Heart left ventricle (tissue), 16 donors: ENCODE data around the gene DGKE. TPM values are rescaled to one million over a fixed set of nuclear protein-coding genes. Genes with fewer than 3 reads are reported as not detected.
A peak's percentile ranks its signal among the peaks of the same experiment; 100 is the strongest.

Experiments used
- ATAC-seq, 4 donors: fragments of 200-7000 bp; cut with Tn5 transposase; one replicate each; pipeline ENCODE4 v1.9.1; 2020 to 2022; ENCODE audit warnings: moderate library complexity in 4 of 4, mild to moderate bottlenecking in 3 of 4, moderate number of reproducible peaks in 1 of 4
- DNase-seq, 5 donors: peaks; one replicate each; pipeline ENCODE4 v3.0.0-alpha.2; 2020
- H3K27ac ChIP-seq, 12 donors: fragments of 200-600 bp; sonication (generic) in 4 of 12; one replicate each; pipeline versions ENCODE4 v1.5.0 to v1.8.0; 2016 to 2022; ENCODE audit warnings: mild to moderate bottlenecking in 2 of 12
- H3K27me3 ChIP-seq, 9 donors: fragments of 200-600 bp; sonication (generic) in 2 of 9; one replicate each; pipeline versions ENCODE4 v1.5.1 to v1.8.0; 2016 to 2022; ENCODE audit warnings: mild to moderate bottlenecking in 3 of 9
- H3K36me3 ChIP-seq, 9 donors: fragments of 200-600 bp; sonication (generic) in 2 of 9; one replicate each; pipeline versions ENCODE4 v1.5.0 to v1.8.0; 2018 to 2022; ENCODE audit warnings: mild to moderate bottlenecking in 2 of 9
- H3K4me1 ChIP-seq, 12 donors: fragments of 200-600 bp; sonication (generic) in 4 of 12; one replicate each; pipeline versions ENCODE4 v1.5.0 to v1.8.0; 2016 to 2022; ENCODE audit warnings: mild to moderate bottlenecking in 3 of 12
- H3K4me3 ChIP-seq, 12 donors: fragments of 200-600 bp; sonication (generic) in 4 of 12; one replicate each; pipeline versions ENCODE4 v1.5.0 to v1.8.0; 2017 to 2022; ENCODE audit warnings: mild to moderate bottlenecking in 9 of 12, moderate library complexity in 4 of 12
- H3K9me3 ChIP-seq, 12 donors: fragments of 200-600 bp; sonication (generic) in 4 of 12; one replicate each; pipeline versions ENCODE4 v1.5.0 to v1.8.0; 2016 to 2022; ENCODE audit warnings: mild to moderate bottlenecking in 1 of 12
- CTCF ChIP-seq, 12 donors: fragments of 200-600 bp; sonication (generic) in 4 of 12; IDR thresholded peaks; one replicate each; pipeline versions ENCODE4 v1.5.0 to v1.8.0; 2018 to 2022; ENCODE audit warnings: antibody characterized with exemption in 12 of 12, mild to moderate bottlenecking in 5 of 12
- POLR2A ChIP-seq, 2 donors: fragments of 450-650 bp; IDR thresholded peaks; one replicate each; pipeline ENCODE4 v1.6.1; 2017; ENCODE audit warnings: antibody characterized with exemption in 2 of 2, mild to moderate bottlenecking in 2 of 2, moderate library complexity in 2 of 2
- WGBS, 4 donors: extraction: QIAGEN DNeasy Blood & Tissue Kit in 2 of 4; methylation state at CpG; one replicate each; pipeline versions ENCODE4 v1.1.5 to v1.1.7; 2013 to 2018; 5-methylcytosine and 5-hydroxymethylcytosine counted together
- intact Hi-C, 10 donors: fragments of 100-400 bp; cut with DNase I; formaldehyde crosslinking; loops; one replicate each; pipeline versions ENCODE4 v1.11.1 to v1.14.2; 2022
- polyA plus RNA-seq, 2 donors: library from polyadenylated mRNA; stranded (reverse); fragments of 200-250 nt; gene quantifications; one replicate each; pipeline ENCODE4 v1.2.3, GENCODE V29; 2013
- total RNA-seq, 9 donors: library from RNA; depleted of rRNA in 2 of 9; stranded (reverse); fragments of >200 nt in 2 of 9; fragmentation: NEBNext Ultra II Directional in 3 of 9; extraction: Animal tissue kit (Norgen Biotek cat#: 25700) in 3 of 9; gene quantifications; one replicate each; pipeline versions ENCODE4 v1.1.0 to v1.2.4, GENCODE V29; 2016 to 2023
- donor health status: ischemic (EF 13 %, LVEDD 7.1; RV severe dilation, severe dysfunction).
- donor health status: healthy with polysubstance abuse.
- donor health status: DM: no; HTN: yes; CAD: no.
- donor health status: DM: no; HTN: no; CAD: no.
- donor health status: ischemic (EF 25% LVEDD 6.9; RV normal size, moderate dysfunction).
- donor health status: ischemic (EF 25% LVEDD 5.7; RV mildly dilated, moderate dysfunction).
- donor health status: healthy.
- donor health status: DM: yes; HTN: yes; CAD: no.
- donor health status: ischemic (EF 35%, LVEDD 5.7; RV mildly dilated, moderate dysfunction).
- donor health status: nonischemic (EF 11% LVEDD 7.7; RV severe dilation, severe dysfunction).
- donor health status: DM: yes; HTN: yes; CAD: no.
- donor health status: PGD.
- donor health status: ischemic (EF 29% LVEDD 5.4; RV normal size, mild dysfunction).
- donor health status: nonischemic (EF 23%, LVEDD 6.1; RV moderate dilation, normal function).

Gene DGKE
- total and polyA plus RNA-seq, 11 donors: 0.96 to 4.1 (median 2.8) TPM

DNA sequence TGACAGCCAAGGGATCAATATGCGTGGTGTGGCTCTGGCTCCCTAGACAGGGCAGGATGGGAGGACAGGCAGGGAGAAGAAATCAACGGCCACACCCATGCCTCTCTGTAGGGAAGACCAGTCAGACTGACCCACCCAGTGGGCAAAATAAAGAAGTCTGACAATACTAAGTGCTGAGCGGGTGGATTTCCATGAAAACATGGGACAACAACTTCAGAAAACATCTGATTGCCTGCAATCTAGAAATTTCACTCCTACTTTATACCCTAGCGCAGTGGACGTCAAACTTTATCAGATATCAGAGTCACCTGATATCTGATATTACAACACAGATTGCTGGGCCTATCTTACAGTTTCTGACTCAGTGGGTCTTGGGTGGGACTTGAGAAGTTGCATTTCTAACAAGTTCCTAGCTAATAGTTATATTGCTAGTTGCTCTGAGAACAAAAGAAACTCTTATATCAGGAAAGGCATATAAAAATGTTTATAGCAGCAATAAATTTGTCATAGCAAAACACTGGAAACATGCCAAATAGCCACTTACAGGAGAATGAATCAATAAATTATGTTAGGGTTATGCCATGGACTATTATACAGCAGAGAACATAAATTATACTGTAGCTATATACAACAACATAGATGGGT, 38.6 kb upstream of the DGKE start:
- no peaks in the 10 kb centered on the region for H3K4me1 ChIP-seq
- 84 to 97% (median 89%) methylated on average over 5 of the region's 5 CpGs for WGBS, 4 donors
- H3K27me3 ChIP-seq: no peaks in the 10 kb centered on the region
- no peak for DNase-seq
- H3K4me3 ChIP-seq: no peak overlapping the region
- H3K27ac ChIP-seq: no peak overlapping the region
- intact Hi-C loops: no loop called here
- no peaks in the 10 kb centered on the region for H3K36me3 ChIP-seq
- TF ChIP-seq POLR2A (IDR thresholded peaks at IDR 0.05) (no peak), CTCF (IDR thresholded peaks at IDR 0.05) (no peak)
- ATAC-seq: no peak
- no peaks in the 10 kb centered on the region for H3K9me3 ChIP-seq

GRCh38 chr17:56796536-56796935, 37.4 kb upstream of the DGKE start:
- Histone ChIP-seq H3K4me3 (no peak overlapping the region), H3K9me3 (no peaks in the 10 kb centered on the region), H3K4me1 (no peaks in the 10 kb centered on the region), H3K27ac (no peak overlapping the region), H3K27me3 (no peaks in the 10 kb centered on the region), H3K36me3 (no peaks in the 10 kb centered on the region)
- 88 to 93% (median 89%) methylated on average over 8 of the region's 8 CpGs for WGBS, 4 donors
- no peak for ATAC-seq
- no peak for DNase-seq
- TF ChIP-seq CTCF (IDR thresholded peaks at IDR 0.05): no peak
- no peak for TF ChIP-seq POLR2A (IDR thresholded peaks at IDR 0.05)
- intact Hi-C loops: no loop called here

DNA sequence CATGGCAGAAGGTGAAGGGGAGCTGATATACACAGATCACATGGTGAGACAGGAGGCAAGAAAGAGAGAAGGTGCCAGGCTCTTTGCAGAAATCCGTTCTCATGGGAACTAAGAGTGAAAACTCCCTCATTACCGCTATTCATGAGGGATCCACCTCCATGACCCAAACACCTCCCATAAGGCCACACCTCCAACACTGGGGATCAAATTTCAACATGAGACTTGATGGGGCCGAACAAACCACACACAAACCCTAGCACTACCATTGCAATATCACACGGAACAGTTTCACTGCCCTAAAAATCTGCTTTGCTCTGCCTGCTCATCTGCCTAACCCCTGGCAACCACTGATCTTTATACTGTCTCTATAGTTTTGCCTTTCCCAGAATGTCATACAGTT, 35.0 kb upstream of the DGKE start:
- no peaks in the 10 kb centered on the region for H3K4me1 ChIP-seq
- no peak for DNase-seq
- WGBS, 4 donors: 38 to 44% (median 41%) methylated on average over 4 of the region's 4 CpGs
- intact Hi-C loops: no loop called here
- ATAC-seq: no peak
- H3K36me3 ChIP-seq: no peaks in the 10 kb centered on the region
- TF ChIP-seq POLR2A (IDR thresholded peaks at IDR 0.05): no peak
- no peak for TF ChIP-seq CTCF (IDR thresholded peaks at IDR 0.05)
- H3K27ac ChIP-seq: no peak overlapping the region
- H3K9me3 ChIP-seq: no peaks in the 10 kb centered on the region
- H3K27me3 ChIP-seq: no peaks in the 10 kb centered on the region
- no peak overlapping the region for H3K4me3 ChIP-seq

DNA sequence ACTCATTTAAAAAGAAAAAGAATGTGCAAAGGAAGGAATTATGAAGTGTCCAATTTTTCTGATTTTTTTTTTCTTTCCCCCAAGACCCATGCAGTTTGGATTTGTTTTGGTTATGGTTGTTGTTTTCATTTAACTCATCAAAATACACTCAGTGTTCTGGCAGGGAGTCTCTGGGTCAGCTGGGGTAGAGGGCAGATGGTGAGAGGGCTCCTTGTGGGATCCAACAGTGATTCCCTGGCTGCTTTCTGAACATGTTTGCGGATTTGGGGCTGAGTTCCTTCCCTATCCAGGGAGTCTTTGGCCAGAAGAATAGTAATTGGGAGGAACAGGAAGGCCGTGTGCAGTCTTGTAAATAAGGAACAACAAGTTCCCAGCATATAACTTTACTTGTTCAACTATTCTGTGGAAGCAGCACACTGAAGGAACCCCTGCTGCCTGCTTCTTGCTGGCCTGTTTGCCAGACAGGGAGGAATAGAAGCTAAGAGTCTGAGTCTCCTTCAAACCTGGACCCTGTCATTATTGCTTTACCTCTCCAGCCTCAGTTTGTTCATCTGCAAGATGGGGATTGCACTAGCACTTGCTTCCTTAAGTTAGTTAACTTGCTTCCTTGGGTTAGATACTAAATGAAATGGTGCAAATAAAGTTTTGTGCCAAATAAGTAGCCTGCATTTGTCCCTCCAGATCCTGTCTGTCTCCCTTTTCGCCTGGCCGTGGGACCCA, 32.3 kb upstream of the DGKE start:
- TF ChIP-seq CTCF (IDR thresholded peaks at IDR 0.05) (no peak), POLR2A (IDR thresholded peaks at IDR 0.05) (no peak)

More for the DNA sequence above, 32.3 kb upstream of the DGKE start:
- no peak overlapping the region for H3K27ac ChIP-seq
- no peak overlapping the region for H3K4me3 ChIP-seq
- H3K9me3 ChIP-seq: no peaks in the 10 kb centered on the region
- H3K36me3 ChIP-seq: no peaks in the 10 kb centered on the region
- ATAC-seq: peak in 1 of 4 donors; percentile 20
- no peaks in the 10 kb centered on the region for H3K4me1 ChIP-seq
- intact Hi-C loops: no loop called here
- DNase-seq: no peak
- no peaks in the 10 kb centered on the region for H3K27me3 ChIP-seq
- WGBS, 4 donors: 75 to 87% (median 82%) methylated on average over 4 of the region's 4 CpGs
